AG09319 (cell line): ENCODE measurements around the gene SLC30A4.

Experiments used
- DNase-seq: peaks from one replicate; pipeline ENCODE4 v3.0.0-alpha.2; 2010; ENCODE audit warnings: low read depth; ENCODE audit errors: extremely low read depth
- CTCF ChIP-seq: IDR thresholded peaks from 2 replicates; pipeline ENCODE4 v1.5.1; 2011; ENCODE audit warnings: low read depth, mild to moderate bottlenecking, inconsistent platforms, low read length, moderate library complexity

SLC30A4 gene

DNA sequence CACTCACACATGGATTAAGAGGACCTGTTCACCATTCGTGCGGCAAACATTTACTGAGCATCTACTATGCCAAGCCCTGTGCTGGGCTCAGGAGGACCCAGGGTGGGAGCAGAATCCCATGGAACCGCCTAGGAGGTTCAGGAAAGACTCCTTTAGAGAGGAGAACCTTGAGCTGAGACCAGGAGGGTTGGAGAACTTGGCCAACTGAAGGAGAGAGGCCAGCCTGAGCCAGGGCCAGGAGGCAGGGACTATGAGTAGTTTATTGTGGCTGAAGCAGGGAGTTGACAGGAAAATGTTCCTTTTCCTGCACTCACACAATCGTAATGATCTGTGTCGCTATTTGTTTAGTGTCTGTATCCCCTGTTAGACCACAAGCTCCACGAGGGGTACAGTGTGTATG lies 71.3 kb downstream of the SLC30A4 start:
- DNase-seq = no peak
- no peak for TF ChIP-seq CTCF

DNA sequence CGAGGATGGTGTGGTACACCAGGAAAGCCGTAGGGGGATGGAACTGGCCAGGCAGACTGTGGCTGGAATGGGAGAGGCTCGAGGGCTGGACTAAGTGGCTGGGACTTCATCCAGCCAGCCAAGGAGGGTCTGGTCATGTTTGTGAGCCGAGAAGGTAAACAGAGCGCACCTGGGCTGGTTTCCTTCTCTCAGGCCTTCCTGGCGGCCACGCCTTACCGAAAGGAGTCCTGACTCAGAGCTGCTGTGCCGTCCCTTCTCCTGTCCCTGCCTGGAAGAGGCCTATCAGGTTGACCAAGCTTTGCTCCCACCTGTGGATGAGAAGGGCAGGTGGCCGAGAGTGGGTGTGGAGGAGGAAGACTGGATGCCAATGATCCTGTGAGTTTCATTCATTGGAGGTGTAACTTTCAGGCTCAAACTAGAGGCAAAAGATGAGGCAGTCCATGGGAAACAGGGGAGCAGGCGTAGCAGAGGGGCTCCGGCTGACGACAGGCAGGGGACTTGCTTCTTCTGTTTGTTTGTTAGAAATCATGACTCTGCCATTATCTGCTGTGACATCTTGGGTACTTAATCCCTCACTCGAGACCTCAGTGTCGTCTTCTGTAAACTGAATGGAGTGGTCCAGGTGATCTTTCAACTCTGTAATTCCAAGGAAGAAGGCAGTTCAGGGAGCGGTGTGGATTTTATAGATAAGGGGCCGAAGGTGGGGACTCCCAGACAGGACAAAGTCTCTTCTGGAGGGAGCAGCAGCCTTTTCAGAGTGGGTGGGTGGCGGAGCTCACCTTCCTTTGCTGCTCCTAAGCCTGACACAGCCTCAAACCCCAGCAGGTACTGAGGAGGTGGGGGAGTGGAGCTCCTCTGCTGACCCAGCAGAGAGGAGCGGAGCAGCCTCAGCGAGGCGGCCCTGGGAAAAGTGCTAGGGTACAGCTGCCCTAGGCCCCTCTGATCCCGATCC lies 72.4 kb downstream of the SLC30A4 start:
- no peak for DNase-seq
- TF ChIP-seq CTCF = no peak

DNA sequence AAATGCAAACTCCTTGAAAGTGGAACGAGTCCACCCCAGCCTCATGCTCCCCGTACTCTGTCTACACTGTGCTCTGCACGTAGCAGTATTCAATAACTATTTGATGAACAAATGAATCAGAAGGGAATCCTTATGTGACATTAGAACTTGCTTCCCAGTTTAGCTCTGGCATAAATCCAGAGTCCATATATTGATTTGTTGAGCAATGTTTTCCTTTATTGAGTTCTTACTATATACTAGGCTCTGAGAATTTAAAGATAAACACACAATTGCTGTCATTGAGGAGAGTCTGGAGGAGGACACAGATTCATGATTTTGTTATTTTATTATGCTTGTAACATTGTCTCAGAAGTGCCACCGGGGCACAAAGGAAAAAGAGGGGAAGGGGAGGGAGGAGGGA lies 73.2 kb downstream of the SLC30A4 start:
- DNase-seq = no peak
- no peak for TF ChIP-seq CTCF

DNA sequence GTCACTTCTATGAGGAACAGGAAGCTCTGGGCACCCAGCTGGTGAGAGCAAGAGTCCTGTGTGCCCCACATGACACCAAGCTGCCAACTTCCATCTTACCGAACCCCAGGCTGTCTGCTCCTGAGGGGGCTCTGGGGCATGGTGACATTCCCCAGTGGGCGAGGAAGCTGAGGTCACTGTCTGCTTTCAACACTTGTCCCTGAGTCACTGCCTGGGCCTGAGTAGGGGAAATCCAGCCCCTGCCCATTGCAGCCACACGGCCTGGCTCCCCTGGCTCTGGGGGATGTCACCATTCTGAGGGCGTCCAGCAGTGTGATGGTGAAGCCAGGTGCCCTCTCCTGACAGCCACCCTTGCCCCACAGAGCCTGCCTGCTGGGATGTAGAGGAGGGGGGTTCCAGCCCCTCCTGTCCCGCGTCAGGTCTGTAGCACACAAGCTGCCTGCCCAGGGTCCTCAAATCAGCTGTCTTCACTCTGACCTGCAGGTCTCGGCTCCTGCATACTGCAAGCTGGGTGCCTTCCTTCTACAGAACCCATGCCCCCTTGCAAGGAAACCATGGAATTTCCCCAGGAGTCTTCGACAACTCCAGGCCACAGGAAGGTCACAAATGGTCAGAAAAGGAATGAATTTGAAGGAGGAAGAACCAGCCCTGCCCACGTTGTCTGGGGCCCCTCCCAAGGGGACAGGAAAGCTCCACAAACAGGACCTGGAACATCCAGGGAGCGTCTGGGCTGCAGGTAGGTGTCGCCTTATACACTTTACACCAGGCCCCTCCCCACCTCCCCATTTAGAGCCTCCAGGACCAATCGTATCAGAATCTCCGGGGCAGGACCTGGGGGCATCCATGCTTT lies 74.3 kb downstream of the SLC30A4 start:
- no peak for TF ChIP-seq CTCF
- no peak for DNase-seq

DNA sequence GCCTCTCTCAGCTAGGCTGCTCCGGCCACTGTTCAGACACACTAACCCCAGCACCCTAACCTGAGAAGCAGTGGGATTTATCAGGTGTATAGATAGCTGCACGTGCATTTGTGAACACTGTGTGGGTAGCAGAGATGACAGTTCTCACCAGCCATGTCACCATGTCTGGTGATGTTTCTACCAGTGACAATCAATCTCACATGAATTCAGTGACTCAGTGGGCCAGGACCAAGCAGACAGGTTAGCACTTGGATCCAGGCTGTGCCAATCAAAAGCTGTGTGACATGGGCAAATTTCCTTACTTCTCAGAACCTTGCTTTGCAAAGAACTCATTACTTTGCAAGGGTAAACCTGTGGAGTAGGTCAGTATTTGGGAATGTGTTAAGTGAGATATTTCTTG lies 78.9 kb downstream of the SLC30A4 start:
- no peak for DNase-seq
- no peak for TF ChIP-seq CTCF

GRCh38 chr15:45442507-45443135 lies 79.9 kb downstream of the SLC30A4 start:
- DNase-seq = peak; percentile 47
- no peak; the same call in 1 of the 2 replicates for TF ChIP-seq CTCF
